Keratinocyte (primary cell): ENCODE data around the gene DUSP14. TPM values are rescaled to one million over a fixed set of nuclear protein-coding genes. Genes with fewer than 3 reads are reported as not detected.

ENCODE experiments used
- DNase-seq: peaks from one replicate; pipeline ENCODE4 v3.0.0-alpha.2; 2011; ENCODE audit warnings: low read depth, missing footprints, low spot score
- FAIRE-seq: peaks from 2 replicates; lab custom pipeline; 2011; peaks lifted over from hg19 to GRCh38; lab: Jason Lieb, UNC
- H2AFZ ChIP-seq: 2 replicates; pipeline ENCODE4 v1.6.0; 2012; ENCODE audit warnings: low read length, control low read depth, inconsistent platforms; ENCODE audit not compliant: control insufficient read depth
- H3K27ac ChIP-seq: 2 replicates; pipeline ENCODE4 v1.5.1; 2011; ENCODE audit warnings: low read length; ENCODE audit not compliant: control insufficient read depth, insufficient read depth
- H3K27me3 ChIP-seq: 3 replicates; pipeline ENCODE4 v1.6.0; 2011; ENCODE audit warnings: low read length; ENCODE audit not compliant: control insufficient read depth, insufficient read depth; ENCODE audit errors: extremely low read depth
- H3K36me3 ChIP-seq, 2 experiments: 2 replicates in 1 of 2; 3 replicates in 1 of 2; pipeline ENCODE4 v1.5.1; 2011; ENCODE audit warnings: low read length in 2 of 2, mild to moderate bottlenecking in 1 of 2; ENCODE audit not compliant: control insufficient read depth in 2 of 2, insufficient read depth in 2 of 2; ENCODE audit errors: extremely low read depth in 1 of 2
- H3K4me1 ChIP-seq: 3 replicates; pipeline ENCODE4 v1.5.1; 2011; ENCODE audit warnings: low read length; ENCODE audit not compliant: control insufficient read depth, insufficient read depth; ENCODE audit errors: extremely low read depth
- H3K4me2 ChIP-seq: 3 replicates; pipeline ENCODE4 v1.6.0; 2011; ENCODE audit warnings: low read depth, low read length; ENCODE audit not compliant: control insufficient read depth, insufficient read depth; ENCODE audit errors: extremely low read depth
- H3K4me3 ChIP-seq, 3 experiments: fragments of 200-600 bp in 1 of 3; sonication (generic) in 1 of 3; 2 replicates in 2 of 3; 3 replicates in 1 of 3; pipeline ENCODE4 v1.5.1; 2011 to 2016; ENCODE audit warnings: low read length in 3 of 3, mild to moderate bottlenecking in 3 of 3, control low read depth in 2 of 3, inconsistent platforms in 1 of 3, low read depth in 1 of 3, mixed read lengths in 1 of 3, mixed run types in 1 of 3, moderate library complexity in 1 of 3; ENCODE audit not compliant: control insufficient read depth in 2 of 3, insufficient read depth in 2 of 3; ENCODE audit errors: extremely low read depth in 1 of 3
- H3K79me2 ChIP-seq: 2 replicates; pipeline ENCODE4 v1.6.0; 2012; ENCODE audit warnings: low read length; ENCODE audit not compliant: control insufficient read depth, insufficient read depth
- H3K9ac ChIP-seq: 3 replicates; pipeline ENCODE4 v1.6.0; 2011; ENCODE audit warnings: low read length; ENCODE audit not compliant: control insufficient read depth, insufficient read depth; ENCODE audit errors: extremely low read depth
- H3K9me1 ChIP-seq: 3 replicates; pipeline ENCODE4 v1.6.0; 2011; ENCODE audit warnings: low read length; ENCODE audit not compliant: control insufficient read depth, insufficient read depth; ENCODE audit errors: extremely low read depth
- H3K9me3 ChIP-seq: 2 replicates; pipeline ENCODE4 v1.5.1; 2012; ENCODE audit warnings: low read depth, low read length; ENCODE audit not compliant: control insufficient read depth
- H4K20me1 ChIP-seq: 3 replicates; pipeline ENCODE4 v1.6.0; 2011; ENCODE audit warnings: low read length; ENCODE audit not compliant: control insufficient read depth, insufficient read depth; ENCODE audit errors: extremely low read depth
- EZH2 ChIP-seq: IDR thresholded peaks from one replicate; pipeline ENCODE4 v1.6.1; 2012; ENCODE audit warnings: inconsistent platforms, mild to moderate bottlenecking, low read length, moderate library complexity
- dilution Hi-C: fragments of 300-500 bp; cut with MboI; formaldehyde crosslinking; loops from one replicate; pipeline ENCODE4 v1.7.0; 2020; ENCODE audit warnings: low sequenced_read_pairs; ENCODE audit not compliant: extremely low pct_ligation_motif_present
- polyA plus RNA-seq, 5 experiments: library from polyadenylated mRNA; depleted of rRNA in 3 of 5; stranded (reverse) in 3 of 5; stranded (forward) in 1 of 5; unstranded in 1 of 5; fragments of >200 nt; gene quantifications; 1 replicate in 1 of 5; 2 replicates in 3 of 5; 3 replicates in 1 of 5; pipeline versions ENCODE4 v1.2.1 to v1.2.3, GENCODE V29; 2011 to 2012; ENCODE audit warnings: missing spikeins in 2 of 5, low read depth in 1 of 5, low replicate concordance in 1 of 5
- TF ChIP-seq, protein P1 (sequence below), 3 experiments: IDR thresholded peaks in 1 of 3; conservative IDR thresholded peaks in 1 of 3; optimal IDR thresholded peaks in 1 of 3; 2 replicates in 2 of 3; 3 replicates in 1 of 3; pipeline versions ENCODE3 to v1.5.1; 2011; ENCODE audit warnings: low read length in 3 of 3, mild to moderate bottlenecking in 3 of 3, moderate library complexity in 2 of 3, control low read depth in 1 of 3, inconsistent platforms in 1 of 3; ENCODE audit not compliant: insufficient read depth in 2 of 3; ENCODE audit errors: extremely low read depth in 1 of 3

Gene DUSP14
- polyA plus RNA-seq, 1 donor (not counting 4 experiments of a cell fraction or from before 2014, with no cell fraction given): 169 TPM

GRCh38 chr17:37517881-37518280 lies 28.2 kb downstream of the DUSP14 start:
- Histone ChIP-seq H3K36me3 (peaks cover 9 to 19% of the 10 kb centered on the region in 2 experiments), H3K27ac (no peak overlapping the region), H3K9ac (no peak overlapping the region), H3K4me2 (no peak overlapping the region), H3K4me1 (peaks cover 5% of the 10 kb centered on the region), H3K9me1 (no peaks in the 10 kb centered on the region), H3K4me3 (no peak overlapping the region), H2AFZ (no peak overlapping the region), H3K9me3 (no peaks in the 10 kb centered on the region), H3K27me3 (no peaks in the 10 kb centered on the region), H4K20me1 (peaks cover 7% of the 10 kb centered on the region), H3K79me2 (peaks cover 8% of the 10 kb centered on the region)
- no peak for TF ChIP-seq EZH2
- TF ChIP-seq, protein P1, sequence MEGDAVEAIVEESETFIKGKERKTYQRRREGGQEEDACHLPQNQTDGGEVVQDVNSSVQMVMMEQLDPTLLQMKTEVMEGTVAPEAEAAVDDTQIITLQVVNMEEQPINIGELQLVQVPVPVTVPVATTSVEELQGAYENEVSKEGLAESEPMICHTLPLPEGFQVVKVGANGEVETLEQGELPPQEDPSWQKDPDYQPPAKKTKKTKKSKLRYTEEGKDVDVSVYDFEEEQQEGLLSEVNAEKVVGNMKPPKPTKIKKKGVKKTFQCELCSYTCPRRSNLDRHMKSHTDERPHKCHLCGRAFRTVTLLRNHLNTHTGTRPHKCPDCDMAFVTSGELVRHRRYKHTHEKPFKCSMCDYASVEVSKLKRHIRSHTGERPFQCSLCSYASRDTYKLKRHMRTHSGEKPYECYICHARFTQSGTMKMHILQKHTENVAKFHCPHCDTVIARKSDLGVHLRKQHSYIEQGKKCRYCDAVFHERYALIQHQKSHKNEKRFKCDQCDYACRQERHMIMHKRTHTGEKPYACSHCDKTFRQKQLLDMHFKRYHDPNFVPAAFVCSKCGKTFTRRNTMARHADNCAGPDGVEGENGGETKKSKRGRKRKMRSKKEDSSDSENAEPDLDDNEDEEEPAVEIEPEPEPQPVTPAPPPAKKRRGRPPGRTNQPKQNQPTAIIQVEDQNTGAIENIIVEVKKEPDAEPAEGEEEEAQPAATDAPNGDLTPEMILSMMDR (optimal IDR thresholded peaks at IDR 0.05 in 1 of 3, IDR thresholded peaks at IDR 0.05 in 1 of 3, conservative IDR thresholded peaks at IDR 0.05 in 1 of 3; ENCODE audit: extremely low read depth in 1 of 3, insufficient read depth in 2 of 3, low read length in 3 of 3): no peak
- DNase-seq (no peak), FAIRE-seq (no peak)
- dilution Hi-C loops: no loop called here

GRCh38 chr17:37518826-37519225 lies 29.1 kb downstream of the DUSP14 start:
- Histone ChIP-seq H3K27ac (no peak overlapping the region), H3K4me1 (peaks cover 5% of the 10 kb centered on the region), H3K9ac (no peak overlapping the region), H3K79me2 (peaks cover 2% of the 10 kb centered on the region), H3K9me1 (no peaks in the 10 kb centered on the region), H3K4me2 (no peak overlapping the region), H3K4me3 (no peak overlapping the region), H2AFZ (no peak overlapping the region), H3K36me3 (peaks cover 4 to 17% of the 10 kb centered on the region in 2 experiments), H4K20me1 (peaks cover 2% of the 10 kb centered on the region), H3K9me3 (no peaks in the 10 kb centered on the region), H3K27me3 (no peaks in the 10 kb centered on the region)
- dilution Hi-C loops: no loop called here
- DNase-seq: no peak
- FAIRE-seq: no peak
- TF ChIP-seq, protein P1 (optimal IDR thresholded peaks at IDR 0.05 in 1 of 3, IDR thresholded peaks at IDR 0.05 in 1 of 3, conservative IDR thresholded peaks at IDR 0.05 in 1 of 3; ENCODE audit: extremely low read depth in 1 of 3, insufficient read depth in 2 of 3, low read length in 3 of 3): peak in 1 of 3 experiments; percentile 46
- TF ChIP-seq EZH2: no peak
